Effector memory CD4-positive, alpha-beta T cell (primary cell): ENCODE measurements around the gene KCNK7.

Source experiments
- DNase-seq, 3 donors: peaks; one replicate each; pipeline ENCODE4 v3.0.0-alpha.2; 2020
- H3K27ac ChIP-seq: 2 replicates; pipeline ENCODE4 v1.7.0; 2013; ENCODE audit warnings: mild to moderate bottlenecking, low read length, moderate library complexity; ENCODE audit not compliant: insufficient read depth, poor library complexity, severe bottlenecking
- H3K27me3 ChIP-seq: replicated peaks from 2 replicates; pipeline ENCODE4 v1.7.0; 2013; ENCODE audit warnings: mild to moderate bottlenecking, low read length; ENCODE audit not compliant: insufficient read depth, control insufficient read depth, poor library complexity, severe bottlenecking
- H3K36me3 ChIP-seq: 2 replicates; pipeline ENCODE4 v1.7.0; 2013; ENCODE audit warnings: mild to moderate bottlenecking, low read length, moderate library complexity; ENCODE audit not compliant: control insufficient read depth, insufficient read depth
- H3K4me1 ChIP-seq: 2 replicates; pipeline ENCODE4 v1.7.0; 2013; ENCODE audit warnings: low read length, mild to moderate bottlenecking; ENCODE audit not compliant: control insufficient read depth, insufficient read depth, poor library complexity, severe bottlenecking
- H3K4me3 ChIP-seq: 2 replicates; pipeline ENCODE4 v1.7.0; 2013; ENCODE audit warnings: low read length, low read depth, mild to moderate bottlenecking; ENCODE audit not compliant: insufficient read depth, poor library complexity, severe bottlenecking
- H3K9me3 ChIP-seq: 2 replicates; pipeline ENCODE4 v1.7.0; 2013; ENCODE audit warnings: mild to moderate bottlenecking, low read length, moderate library complexity; ENCODE audit not compliant: control insufficient read depth

KCNK7 gene

GRCh38 chr11:65599216-65599954 lies 3.8 kb upstream of the KCNK7 start:
- H3K27me3 ChIP-seq, result no peaks in the 10 kb centered on the region
- peaks cover 13% of the 10 kb centered on the region for H3K4me1 ChIP-seq
- no peak overlapping the region for H3K4me3 ChIP-seq
- H3K36me3 ChIP-seq, result peaks cover 37% of the 10 kb centered on the region
- H3K9me3 ChIP-seq, result no peaks in the 10 kb centered on the region
- no peak for DNase-seq
- no peak overlapping the region for H3K27ac ChIP-seq

GRCh38 chr11:65598258-65598699 lies 2.7 kb upstream of the KCNK7 start:
- Histone ChIP-seq H3K9me3 (no peaks in the 10 kb centered on the region), H3K27me3 (no peaks in the 10 kb centered on the region), H3K4me3 (no peak overlapping the region), H3K4me1 (peaks cover 16% of the 10 kb centered on the region), H3K27ac (no peak overlapping the region), H3K36me3 (peaks cover 31% of the 10 kb centered on the region)
- no peak for DNase-seq

DNA sequence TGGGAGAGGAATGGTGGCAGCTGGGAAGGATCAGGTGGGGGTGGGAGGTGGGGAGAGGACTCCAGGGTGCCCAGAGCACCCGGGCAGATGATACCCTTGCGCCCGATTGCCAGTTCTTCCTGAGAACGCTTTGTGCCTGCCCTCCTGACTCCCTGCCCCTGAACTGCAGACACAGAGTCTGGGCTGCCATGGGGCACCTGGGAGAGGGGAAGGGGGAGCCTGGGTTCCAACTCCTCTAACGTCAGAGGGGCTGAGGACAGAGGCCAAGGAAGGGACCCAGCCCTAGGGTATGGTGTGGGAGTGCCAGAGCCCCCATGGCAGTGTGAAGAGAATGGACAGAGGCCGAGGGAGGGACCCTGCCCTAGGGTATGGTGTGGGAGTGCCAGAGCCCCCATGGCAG lies 920 bp upstream of the KCNK7 start:
- no peak overlapping the region for H3K4me3 ChIP-seq
- no peaks in the 10 kb centered on the region for H3K9me3 ChIP-seq
- no peak for DNase-seq
- no peaks in the 10 kb centered on the region for H3K27me3 ChIP-seq
- peaks cover 16% of the 10 kb centered on the region for H3K4me1 ChIP-seq
- H3K27ac ChIP-seq, result no peak overlapping the region
- H3K36me3 ChIP-seq, result peaks cover 38% of the 10 kb centered on the region

DNA sequence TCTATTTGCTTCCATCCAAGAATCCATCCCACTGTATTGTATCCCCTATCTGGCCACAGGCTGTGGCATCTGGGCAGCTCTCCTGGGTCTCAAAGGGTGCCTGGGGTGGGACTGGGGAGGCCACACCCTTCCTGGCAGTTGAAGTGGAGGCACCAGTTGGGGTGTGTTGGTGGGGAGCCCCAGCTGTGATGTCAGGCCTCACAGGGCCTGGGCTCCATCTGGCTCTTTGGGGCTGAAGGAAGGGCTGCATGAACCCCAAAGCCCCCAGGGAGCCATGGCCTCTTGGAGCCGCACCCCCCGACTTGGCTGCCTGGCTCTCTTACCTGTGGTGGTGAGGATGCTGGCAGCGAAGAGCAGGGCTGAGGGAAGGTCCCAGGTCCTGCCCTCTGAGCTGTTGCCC lies 469 bp downstream of the KCNK7 start:
- Histone ChIP-seq H3K4me1 (peaks cover 16% of the 10 kb centered on the region), H3K4me3 (no peak overlapping the region), H3K27ac (peak overlapping the region; percentile 22), H3K9me3 (no peaks in the 10 kb centered on the region), H3K36me3 (peaks cover 42% of the 10 kb centered on the region), H3K27me3 (no peaks in the 10 kb centered on the region)
- DNase-seq, result no peak

GRCh38 chr11:65593518-65594414 lies 1.8 kb downstream of the KCNK7 start:
- no peak for DNase-seq
- Histone ChIP-seq H3K27me3 (no peaks in the 10 kb centered on the region), H3K4me3 (no peak overlapping the region), H3K4me1 (peaks cover 17% of the 10 kb centered on the region), H3K9me3 (no peaks in the 10 kb centered on the region), H3K36me3 (peaks cover 42% of the 10 kb centered on the region), H3K27ac (no peak overlapping the region)

- Histone ChIP-seq H3K4me1 (peaks cover 25% of the 10 kb centered on the region), H3K9me3 (no peaks in the 10 kb centered on the region), H3K4me3 (no peak overlapping the region), H3K27me3 (no peaks in the 10 kb centered on the region), H3K27ac (no peak overlapping the region), H3K36me3 (peaks cover 34% of the 10 kb centered on the region)
- DNase-seq, result no peak
Observed at GRCh38 chr11:65592858-65593517, 2.6 kb downstream of the KCNK7 start.

GRCh38 chr11:65591939-65592857 lies 3.4 kb downstream of the KCNK7 start:
- Histone ChIP-seq H3K27me3 (no peaks in the 10 kb centered on the region), H3K9me3 (no peaks in the 10 kb centered on the region), H3K4me1 (peaks cover 32% of the 10 kb centered on the region), H3K36me3 (peaks cover 28% of the 10 kb centered on the region), H3K27ac (no peak overlapping the region), H3K4me3 (no peak overlapping the region)
- DNase-seq, result no peak

- DNase-seq, result no peak
- H3K4me3 ChIP-seq, result no peak overlapping the region
- peaks cover 42% of the 10 kb centered on the region for H3K36me3 ChIP-seq
- peaks cover 24% of the 10 kb centered on the region for H3K4me1 ChIP-seq
- no peaks in the 10 kb centered on the region for H3K27me3 ChIP-seq
- H3K9me3 ChIP-seq, result no peaks in the 10 kb centered on the region
- H3K27ac ChIP-seq, result no peak overlapping the region
Observed at GRCh38 chr11:65590240-65590738, 5.3 kb downstream of the KCNK7 start.
